ENCODE measurements around the gene FAM3A. TPM values are rescaled to one million over a fixed set of nuclear protein-coding genes. Genes with fewer than 3 reads are reported as not detected.

The FAM3A gene
- total and polyA plus RNA-seq, 2 of the 4 experiments (the other 2 are of a cell fraction) = 14.0 to 47.2 TPM

DNA sequence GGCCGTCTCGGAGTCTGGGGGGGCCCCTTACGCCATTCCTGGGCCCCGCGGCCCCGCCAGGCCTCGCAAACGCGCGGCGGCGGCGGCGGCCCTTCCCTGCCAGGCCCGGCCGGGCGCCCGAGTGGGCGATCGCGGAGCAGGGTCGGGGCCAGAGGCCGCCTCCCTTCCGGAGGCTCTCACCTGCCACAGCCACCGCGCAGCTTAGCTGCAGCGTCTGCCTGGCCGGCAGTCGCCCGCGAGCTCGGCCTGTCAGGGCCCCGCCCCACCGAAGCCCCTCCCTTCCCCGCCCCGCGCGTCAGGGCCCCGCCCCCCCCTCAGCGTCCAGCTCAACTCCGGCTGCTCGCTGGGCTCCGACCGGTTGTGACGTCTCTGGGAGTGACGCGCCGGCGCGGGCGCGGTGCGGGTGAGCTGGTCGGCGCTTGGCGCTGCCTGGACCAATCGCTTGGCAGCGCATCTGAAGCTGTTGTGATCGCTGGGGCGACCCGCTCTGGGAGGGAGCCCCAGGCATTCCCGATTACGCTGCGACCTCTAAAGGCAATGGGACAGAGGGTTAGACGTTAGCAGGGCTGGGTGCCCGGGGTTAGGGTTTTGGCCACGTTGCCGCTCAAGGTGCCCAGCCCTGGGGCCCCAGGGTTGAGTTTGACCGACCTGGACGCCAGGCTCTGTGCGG is 25.5 kb downstream of the FAM3A start, which contains the start of gene SLC10A3 (continued):
- TF ChIP-seq, protein P1, sequence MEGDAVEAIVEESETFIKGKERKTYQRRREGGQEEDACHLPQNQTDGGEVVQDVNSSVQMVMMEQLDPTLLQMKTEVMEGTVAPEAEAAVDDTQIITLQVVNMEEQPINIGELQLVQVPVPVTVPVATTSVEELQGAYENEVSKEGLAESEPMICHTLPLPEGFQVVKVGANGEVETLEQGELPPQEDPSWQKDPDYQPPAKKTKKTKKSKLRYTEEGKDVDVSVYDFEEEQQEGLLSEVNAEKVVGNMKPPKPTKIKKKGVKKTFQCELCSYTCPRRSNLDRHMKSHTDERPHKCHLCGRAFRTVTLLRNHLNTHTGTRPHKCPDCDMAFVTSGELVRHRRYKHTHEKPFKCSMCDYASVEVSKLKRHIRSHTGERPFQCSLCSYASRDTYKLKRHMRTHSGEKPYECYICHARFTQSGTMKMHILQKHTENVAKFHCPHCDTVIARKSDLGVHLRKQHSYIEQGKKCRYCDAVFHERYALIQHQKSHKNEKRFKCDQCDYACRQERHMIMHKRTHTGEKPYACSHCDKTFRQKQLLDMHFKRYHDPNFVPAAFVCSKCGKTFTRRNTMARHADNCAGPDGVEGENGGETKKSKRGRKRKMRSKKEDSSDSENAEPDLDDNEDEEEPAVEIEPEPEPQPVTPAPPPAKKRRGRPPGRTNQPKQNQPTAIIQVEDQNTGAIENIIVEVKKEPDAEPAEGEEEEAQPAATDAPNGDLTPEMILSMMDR (conservative IDR thresholded peaks at IDR 0.05; ENCODE audit: low read depth, low read length) = 0 out of 2 replicates have a peak, but pooled peaks have one; percentile 10

DNA sequence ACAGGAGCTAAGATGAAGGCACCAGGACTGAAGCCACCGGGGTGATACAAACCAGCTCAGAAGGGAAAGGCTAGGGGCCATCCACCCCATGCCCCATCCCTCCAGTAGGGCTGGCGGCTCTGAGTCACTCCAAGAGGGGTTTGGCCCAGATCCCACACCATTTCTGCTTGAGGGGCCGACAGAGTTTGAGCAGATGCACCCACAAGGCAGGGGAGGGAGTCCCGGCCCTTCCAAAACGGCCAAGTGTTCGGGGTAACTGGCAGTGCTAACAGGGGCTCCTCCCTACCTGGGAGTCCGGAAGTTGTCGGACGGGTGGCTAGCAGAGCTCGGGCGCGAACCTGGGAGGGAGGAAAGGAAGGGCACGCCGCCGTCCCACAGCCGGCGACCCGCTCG is 26.0 kb downstream of the FAM3A start:
- Histone ChIP-seq H4K5ac (ENCODE audit: low read depth, low read length) (no peak overlapping the region; the same call in 1 of the 2 replicates), H3K9ac (ENCODE audit: low read depth, low read length) (peak overlapping the region; percentile 80), H3K56ac (ENCODE audit: extremely low read depth, insufficient read depth, low read length) (0 out of 2 replicates have a peak overlapping the region, but pooled peaks have one; percentile 19), H2BK20ac (ENCODE audit: low read depth, low read length) (no peak overlapping the region), H3K79me1 (ENCODE audit: low read depth in 1 of 2, low read length in 2 of 2) (peaks cover 0 to 31% of the 10 kb centered on the region in 2 experiments; a peak in 3 of 4 replicates), H2AFZ (replicated peaks; ENCODE audit: low read length, poor library complexity) (peak overlapping the region; percentile 29), H3K23ac (ENCODE audit: low read depth, low read length) (peak overlapping the region; percentile 91), H3K36me3 (ENCODE audit: control insufficient read depth, insufficient read depth, low read length) (peaks cover 6% of the 10 kb centered on the region; the same call in 1 of the 2 replicates), H3K27ac (ENCODE audit: insufficient read depth, low read length) (peak overlapping the region; percentile 88), H3K9me1 (ENCODE audit: insufficient read depth, low read length) (peaks cover 8% of the 10 kb centered on the region; the same call in 1 of the 2 replicates), H3K4me3 (ENCODE audit: insufficient read depth, low read depth, low read length) (peak overlapping the region; percentile 73), H3K4me2 (ENCODE audit: low read depth, low read length) (peak overlapping the region; percentile 89), H3K18ac (ENCODE audit: low read depth, low read length) (no peak overlapping the region), H3K4ac (ENCODE audit: low read depth, low read length) (peak overlapping the region; percentile 85), H3K9me3 (ENCODE audit: control insufficient read depth, insufficient read depth, low read length) (no peaks in the 10 kb centered on the region), H2BK120ac (ENCODE audit: low read depth, low read length) (no peak overlapping the region), H4K20me1 (ENCODE audit: insufficient read depth, low read length) (peaks cover 4% of the 10 kb centered on the region; the same call in 1 of the 2 replicates), H4K91ac (ENCODE audit: insufficient read depth, low read depth, low read length) (peak overlapping the region; percentile 2; the same call in 1 of the 2 replicates), H3K14ac (replicated peaks; ENCODE audit: low read depth, low read length) (peak overlapping the region; percentile 86), H4K8ac (ENCODE audit: low read depth in 2 of 2, low read length in 2 of 2) (peak overlapping the region; percentile 1 to 3; a peak in 1 of 4 replicates), H2AK9ac (replicated peaks; ENCODE audit: low read depth, low read length, poor library complexity) (peak overlapping the region; percentile 96), H3K27me3 (ENCODE audit: control insufficient read depth, insufficient read depth, low read length) (no peaks in the 10 kb centered on the region), H2AK5ac (ENCODE audit: low read depth, low read length) (peak overlapping the region; percentile 66; the same call in 1 of the 2 replicates), H2BK5ac (ENCODE audit: low read depth, low read length, poor library complexity, severe bottlenecking) (peak overlapping the region; percentile 64), H2BK15ac (ENCODE audit: low read depth, low read length) (no peak overlapping the region), H3K4me1 (ENCODE audit: control insufficient read depth, insufficient read depth, low read length) (peaks cover 2% of the 10 kb centered on the region; the same call in 1 of the 2 replicates)
- in situ Hi-C loops (cut with MboI; ENCODE audit: low sequenced_read_pairs) (no loop called here), dilution Hi-C loops (cut with HindIII; ENCODE audit: low sequenced_read_pairs, unreplicated experiment) (no loop called here), intact Hi-C loops (cut with micrococcal nuclease) (loop anchor here (1.0 to 2.0 kb wide), 3 partner anchors 27 to 57 kb away; partner anchors contain the start of genes FAM3A, G6PD and IKBKG)
- BruUV-seq (replicated peaks) = no TSS peak
- DNase-seq (peak; percentile 45), ATAC-seq (ENCODE audit: low read depth) (peak; percentile 14)
- 29% methylated on average over 3 of the region's 19 CpGs; no CpG with 5 or more reads in 1 of the 2 experiments for WGBS, 2 experiments (ENCODE audit: extremely low coverage in 2 of 2, insufficient read length in 1 of 2)
- POLR2A ChIA-PET (ENCODE audit: unreplicated experiment) = interaction anchor here (1.0 kb wide), 1 partner anchor 119 kb away, joined by 3 read pairs; no protein-coding TSS in a partner anchor
- CTCF ChIA-PET = interaction anchor here (0.6 kb wide), 1 partner anchor 63 kb away, joined by 4 read pairs; no protein-coding TSS in a partner anchor
- no peak for TF ChIP-seq FOS (IDR thresholded peaks at IDR 0.05; ENCODE audit: low read depth, low read length)
- no peak for TF ChIP-seq CEBPB (IDR thresholded peaks at IDR 0.05; ENCODE audit: low read depth, low read length)
- TF ChIP-seq BHLHE40 (IDR thresholded peaks at IDR 0.05; ENCODE audit: low read depth, low read length) = no peak
- TF ChIP-seq MAFK (IDR thresholded peaks at IDR 0.05; ENCODE audit: low read depth, low read length) = no peak
- TF ChIP-seq RAD21 (IDR thresholded peaks at IDR 0.05; ENCODE audit: low read length) = no peak
- no peak for TF ChIP-seq NFE2L2 (IDR thresholded peaks at IDR 0.05; ENCODE audit: low read depth, low read length)
- no peak for TF ChIP-seq CHD1 (IDR thresholded peaks at IDR 0.05; ENCODE audit: low read depth, low read length)
- TF ChIP-seq SMC3 (IDR thresholded peaks at IDR 0.05; ENCODE audit: low read depth, low read length) = no peak
- no peak for TF ChIP-seq RFX5 (IDR thresholded peaks at IDR 0.05; ENCODE audit: low read depth, low read length)
- TF ChIP-seq POLR2A (IDR thresholded peaks at IDR 0.05; ENCODE audit: low read depth, low read length) = no peak
- TF ChIP-seq RCOR1 (IDR thresholded peaks at IDR 0.05; ENCODE audit: insufficient replicate concordance, low read length) = no peak
- no peak for TF ChIP-seq MXI1 (IDR thresholded peaks at IDR 0.05; ENCODE audit: borderline replicate concordance, low read depth, low read length)
- TF ChIP-seq, protein P2, sequence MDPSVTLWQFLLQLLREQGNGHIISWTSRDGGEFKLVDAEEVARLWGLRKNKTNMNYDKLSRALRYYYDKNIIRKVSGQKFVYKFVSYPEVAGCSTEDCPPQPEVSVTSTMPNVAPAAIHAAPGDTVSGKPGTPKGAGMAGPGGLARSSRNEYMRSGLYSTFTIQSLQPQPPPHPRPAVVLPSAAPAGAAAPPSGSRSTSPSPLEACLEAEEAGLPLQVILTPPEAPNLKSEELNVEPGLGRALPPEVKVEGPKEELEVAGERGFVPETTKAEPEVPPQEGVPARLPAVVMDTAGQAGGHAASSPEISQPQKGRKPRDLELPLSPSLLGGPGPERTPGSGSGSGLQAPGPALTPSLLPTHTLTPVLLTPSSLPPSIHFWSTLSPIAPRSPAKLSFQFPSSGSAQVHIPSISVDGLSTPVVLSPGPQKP (IDR thresholded peaks at IDR 0.05; ENCODE audit: borderline replicate concordance, low read depth, low read length) = no peak
